Measurements from ENCODE around the gene ZBTB43.
"Not testable (repeated sequence)": the region's sequence is repeated elsewhere in the genome, so short reads cannot be mapped to it uniquely, and the experiment has no call there.

Gene ZBTB43

GRCh38 chr9:126783949-126784348, 20.9 kb upstream of the ZBTB43 start:
- Mint-ChIP-seq H3K36me3 (no peaks in the 10 kb centered on the region), H3K4me1 (ENCODE audit: low read depth) (no peaks in the 10 kb centered on the region), H3K27me3 (peaks cover 15% of the 10 kb centered on the region), H3K4me3 (no peak overlapping the region), H3K27ac (no peak overlapping the region), H3K9me3 (ENCODE audit: low read depth) (no peaks in the 10 kb centered on the region)

- Mint-ChIP-seq H3K27ac (no peak overlapping the region), H3K4me1 (ENCODE audit: low read depth) (no peaks in the 10 kb centered on the region), H3K27me3 (peaks cover 15% of the 10 kb centered on the region), H3K4me3 (no peak overlapping the region), H3K9me3 (ENCODE audit: low read depth) (no peaks in the 10 kb centered on the region), H3K36me3 (no peaks in the 10 kb centered on the region)
These were observed 20.4 kb upstream of the ZBTB43 start for GRCh38 chr9:126784401-126784800.

- not testable (repeated sequence) for H3K27ac Mint-ChIP-seq; H3K4me1 Mint-ChIP-seq (ENCODE audit: low read depth); H3K4me3 Mint-ChIP-seq; H3K36me3 Mint-ChIP-seq; H3K9me3 Mint-ChIP-seq (ENCODE audit: low read depth)
- peaks cover 15% of the 10 kb centered on the region for H3K27me3 Mint-ChIP-seq
These were observed 20.0 kb upstream of the ZBTB43 start for GRCh38 chr9:126784841-126785240.

GRCh38 chr9:126788046-126788445, 16.8 kb upstream of the ZBTB43 start:
- H3K27ac Mint-ChIP-seq, result no peak overlapping the region
- H3K36me3 Mint-ChIP-seq, result no peaks in the 10 kb centered on the region
- no peak overlapping the region for H3K4me3 Mint-ChIP-seq
- peaks cover 19% of the 10 kb centered on the region for H3K27me3 Mint-ChIP-seq
- no peaks in the 10 kb centered on the region for H3K4me1 Mint-ChIP-seq (ENCODE audit: low read depth)
- H3K9me3 Mint-ChIP-seq (ENCODE audit: low read depth), result no peaks in the 10 kb centered on the region

- no peak overlapping the region for H3K4me3 Mint-ChIP-seq
- no peaks in the 10 kb centered on the region for H3K36me3 Mint-ChIP-seq
- no peak overlapping the region for H3K27ac Mint-ChIP-seq
- no peaks in the 10 kb centered on the region for H3K9me3 Mint-ChIP-seq (ENCODE audit: low read depth)
- H3K27me3 Mint-ChIP-seq, result peaks cover 19% of the 10 kb centered on the region
- no peaks in the 10 kb centered on the region for H3K4me1 Mint-ChIP-seq (ENCODE audit: low read depth)
These were observed 16.0 kb upstream of the ZBTB43 start for GRCh38 chr9:126788634-126789349.

- Mint-ChIP-seq H3K36me3 (no peaks in the 10 kb centered on the region), H3K9me3 (ENCODE audit: low read depth) (no peaks in the 10 kb centered on the region), H3K27me3 (peaks cover 17% of the 10 kb centered on the region), H3K4me1 (ENCODE audit: low read depth) (no peaks in the 10 kb centered on the region), H3K4me3 (no peak overlapping the region), H3K27ac (no peak overlapping the region)
These were observed 14.3 kb upstream of the ZBTB43 start for GRCh38 chr9:126790561-126790960.

- no peaks in the 10 kb centered on the region for H3K36me3 Mint-ChIP-seq
- H3K9me3 Mint-ChIP-seq (ENCODE audit: low read depth), result no peaks in the 10 kb centered on the region
- no peaks in the 10 kb centered on the region for H3K4me1 Mint-ChIP-seq (ENCODE audit: low read depth)
- no peak overlapping the region for H3K27ac Mint-ChIP-seq
- H3K4me3 Mint-ChIP-seq, result no peak overlapping the region
- peaks cover 14% of the 10 kb centered on the region for H3K27me3 Mint-ChIP-seq
These were observed 13.2 kb upstream of the ZBTB43 start for GRCh38 chr9:126791406-126792230.

- H3K9me3 Mint-ChIP-seq (ENCODE audit: low read depth), result no peaks in the 10 kb centered on the region
- H3K27me3 Mint-ChIP-seq, result peaks cover 8% of the 10 kb centered on the region
- no peaks in the 10 kb centered on the region for H3K4me1 Mint-ChIP-seq (ENCODE audit: low read depth)
- no peak overlapping the region for H3K27ac Mint-ChIP-seq
- no peaks in the 10 kb centered on the region for H3K36me3 Mint-ChIP-seq
- no peak overlapping the region for H3K4me3 Mint-ChIP-seq
These were observed 11.0 kb upstream of the ZBTB43 start for GRCh38 chr9:126793686-126794417.

GRCh38 chr9:126794441-126794840, 10.4 kb upstream of the ZBTB43 start:
- Mint-ChIP-seq H3K36me3 (no peaks in the 10 kb centered on the region), H3K4me3 (no peak overlapping the region), H3K4me1 (ENCODE audit: low read depth) (no peaks in the 10 kb centered on the region), H3K9me3 (ENCODE audit: low read depth) (no peaks in the 10 kb centered on the region), H3K27ac (no peak overlapping the region), H3K27me3 (peaks cover 8% of the 10 kb centered on the region)

GRCh38 chr9:126796758-126797157, 8.1 kb upstream of the ZBTB43 start:
- Mint-ChIP-seq H3K9me3 (ENCODE audit: low read depth) (no peaks in the 10 kb centered on the region), H3K4me1 (ENCODE audit: low read depth) (no peaks in the 10 kb centered on the region), H3K27me3 (peaks cover under 1% of the 10 kb centered on the region), H3K27ac (no peak overlapping the region), H3K4me3 (no peak overlapping the region), H3K36me3 (no peaks in the 10 kb centered on the region)

GRCh38 chr9:126797903-126798302, 6.9 kb upstream of the ZBTB43 start:
- Mint-ChIP-seq H3K9me3 (ENCODE audit: low read depth) (no peaks in the 10 kb centered on the region), H3K4me1 (ENCODE audit: low read depth) (no peaks in the 10 kb centered on the region), H3K4me3 (no peak overlapping the region), H3K27me3 (no peaks in the 10 kb centered on the region), H3K27ac (no peak overlapping the region), H3K36me3 (no peaks in the 10 kb centered on the region)

GRCh38 chr9:126799034-126799433, 5.8 kb upstream of the ZBTB43 start:
- Mint-ChIP-seq H3K4me1 (ENCODE audit: low read depth) (peaks cover 2% of the 10 kb centered on the region), H3K27me3 (no peaks in the 10 kb centered on the region), H3K9me3 (ENCODE audit: low read depth) (no peaks in the 10 kb centered on the region), H3K36me3 (no peaks in the 10 kb centered on the region), H3K4me3 (no peak overlapping the region), H3K27ac (no peak overlapping the region)

GRCh38 chr9:126802318-126803059, 2.4 kb upstream of the ZBTB43 start:
- Mint-ChIP-seq H3K27me3 (no peaks in the 10 kb centered on the region), H3K4me1 (ENCODE audit: low read depth) (peaks cover 26% of the 10 kb centered on the region), H3K27ac (no peak overlapping the region), H3K4me3 (no peak overlapping the region), H3K9me3 (ENCODE audit: low read depth) (no peaks in the 10 kb centered on the region), H3K36me3 (peaks cover 5% of the 10 kb centered on the region)

- H3K27me3 Mint-ChIP-seq, result no peaks in the 10 kb centered on the region
- H3K36me3 Mint-ChIP-seq, result peaks cover 5% of the 10 kb centered on the region
- H3K9me3 Mint-ChIP-seq (ENCODE audit: low read depth), result no peaks in the 10 kb centered on the region
- peaks cover 40% of the 10 kb centered on the region for H3K4me1 Mint-ChIP-seq (ENCODE audit: low read depth)
- H3K27ac Mint-ChIP-seq, result peak overlapping the region; percentile 92
- H3K4me3 Mint-ChIP-seq, result peak overlapping the region; percentile 98
These were observed 593 bp upstream of the ZBTB43 start for GRCh38 chr9:126804198-126804695.
